Measurements from ENCODE around the gene IPO4. TPM values are rescaled to one million over a fixed set of nuclear protein-coding genes. Genes with fewer than 3 reads are reported as not detected.

IPO4 gene
- total and polyA plus RNA-seq, 4 donors, result 13.6 to 32.9 (median 23.0) TPM

- no peak for TF ChIP-seq HNF4A (conservative IDR thresholded peaks at IDR 0.05)
These were observed 1.1 kb downstream of the IPO4 start (continued) for GRCh38 chr14:24187539-24187915.

GRCh38 chr14:24186831-24187538 lies 1.6 kb downstream of the IPO4 start:
- H3K27ac ChIP-seq (ENCODE audit: low read depth in 1 of 2, low read length in 2 of 2), result no peak overlapping the region
- no peak overlapping the region for H3K9ac ChIP-seq (ENCODE audit: low read depth in 1 of 2, low read length in 2 of 2)
- no peaks in the 10 kb centered on the region for H3K27me3 ChIP-seq (ENCODE audit: control insufficient read depth in 4 of 4, insufficient read depth in 4 of 4, low read length in 3 of 4)
- TF ChIP-seq NR2F2 (IDR thresholded peaks at IDR 0.05) (no peak), JUND (IDR thresholded peaks at IDR 0.05) (no peak), YY1 (IDR thresholded peaks at IDR 0.05) (no peak), TAF1 (conservative IDR thresholded peaks at IDR 0.05) (no peak), HNF4G (IDR thresholded peaks at IDR 0.05) (no peak), REST (IDR thresholded peaks at IDR 0.05) (no peak), FOXA2 (IDR thresholded peaks at IDR 0.05) (no peak), EGR1 (IDR thresholded peaks at IDR 0.05; ENCODE audit: low read depth in 2 of 2) (no peak), GABPA (IDR thresholded peaks at IDR 0.05 in 1 of 2, conservative IDR thresholded peaks at IDR 0.05 in 1 of 2) (no peak), HNF4A (conservative IDR thresholded peaks at IDR 0.05) (no peak), FOXA1 (IDR thresholded peaks at IDR 0.05) (no peak), SP1 (IDR thresholded peaks at IDR 0.05) (no peak), RXRA (IDR thresholded peaks at IDR 0.05) (no peak), MAX (IDR thresholded peaks at IDR 0.05) (no peak)
- TF ChIP-seq, protein P1, sequence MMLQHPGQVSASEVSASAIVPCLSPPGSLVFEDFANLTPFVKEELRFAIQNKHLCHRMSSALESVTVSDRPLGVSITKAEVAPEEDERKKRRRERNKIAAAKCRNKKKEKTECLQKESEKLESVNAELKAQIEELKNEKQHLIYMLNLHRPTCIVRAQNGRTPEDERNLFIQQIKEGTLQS (IDR thresholded peaks at IDR 0.05), result no peak
- TF ChIP-seq, protein P2, sequence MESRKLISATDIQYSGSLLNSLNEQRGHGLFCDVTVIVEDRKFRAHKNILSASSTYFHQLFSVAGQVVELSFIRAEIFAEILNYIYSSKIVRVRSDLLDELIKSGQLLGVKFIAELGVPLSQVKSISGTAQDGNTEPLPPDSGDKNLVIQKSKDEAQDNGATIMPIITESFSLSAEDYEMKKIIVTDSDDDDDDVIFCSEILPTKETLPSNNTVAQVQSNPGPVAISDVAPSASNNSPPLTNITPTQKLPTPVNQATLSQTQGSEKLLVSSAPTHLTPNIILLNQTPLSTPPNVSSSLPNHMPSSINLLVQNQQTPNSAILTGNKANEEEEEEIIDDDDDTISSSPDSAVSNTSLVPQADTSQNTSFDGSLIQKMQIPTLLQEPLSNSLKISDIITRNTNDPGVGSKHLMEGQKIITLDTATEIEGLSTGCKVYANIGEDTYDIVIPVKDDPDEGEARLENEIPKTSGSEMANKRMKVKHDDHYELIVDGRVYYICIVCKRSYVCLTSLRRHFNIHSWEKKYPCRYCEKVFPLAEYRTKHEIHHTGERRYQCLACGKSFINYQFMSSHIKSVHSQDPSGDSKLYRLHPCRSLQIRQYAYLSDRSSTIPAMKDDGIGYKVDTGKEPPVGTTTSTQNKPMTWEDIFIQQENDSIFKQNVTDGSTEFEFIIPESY (IDR thresholded peaks at IDR 0.05), result no peak
- TF ChIP-seq, protein P3, sequence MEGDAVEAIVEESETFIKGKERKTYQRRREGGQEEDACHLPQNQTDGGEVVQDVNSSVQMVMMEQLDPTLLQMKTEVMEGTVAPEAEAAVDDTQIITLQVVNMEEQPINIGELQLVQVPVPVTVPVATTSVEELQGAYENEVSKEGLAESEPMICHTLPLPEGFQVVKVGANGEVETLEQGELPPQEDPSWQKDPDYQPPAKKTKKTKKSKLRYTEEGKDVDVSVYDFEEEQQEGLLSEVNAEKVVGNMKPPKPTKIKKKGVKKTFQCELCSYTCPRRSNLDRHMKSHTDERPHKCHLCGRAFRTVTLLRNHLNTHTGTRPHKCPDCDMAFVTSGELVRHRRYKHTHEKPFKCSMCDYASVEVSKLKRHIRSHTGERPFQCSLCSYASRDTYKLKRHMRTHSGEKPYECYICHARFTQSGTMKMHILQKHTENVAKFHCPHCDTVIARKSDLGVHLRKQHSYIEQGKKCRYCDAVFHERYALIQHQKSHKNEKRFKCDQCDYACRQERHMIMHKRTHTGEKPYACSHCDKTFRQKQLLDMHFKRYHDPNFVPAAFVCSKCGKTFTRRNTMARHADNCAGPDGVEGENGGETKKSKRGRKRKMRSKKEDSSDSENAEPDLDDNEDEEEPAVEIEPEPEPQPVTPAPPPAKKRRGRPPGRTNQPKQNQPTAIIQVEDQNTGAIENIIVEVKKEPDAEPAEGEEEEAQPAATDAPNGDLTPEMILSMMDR (IDR thresholded peaks at IDR 0.05; ENCODE audit: low read depth, low read length, missing input control), result no peak
- peaks cover 5 to 19% (median 10%) of the 10 kb centered on the region in 4 donors for H3K4me1 ChIP-seq (ENCODE audit: control insufficient read depth in 4 of 4, insufficient read depth in 4 of 4, low read length in 3 of 4)
- H3K36me3 ChIP-seq (ENCODE audit: control insufficient read depth in 4 of 4, insufficient read depth in 3 of 4, low read depth in 1 of 4, low read length in 3 of 4), result peaks cover 10 to 50% (median 19%) of the 10 kb centered on the region in 4 donors
- no peaks in the 10 kb centered on the region for H3K9me3 ChIP-seq (ENCODE audit: control insufficient read depth in 4 of 4, low read length in 3 of 4)
- H3K4me3 ChIP-seq (ENCODE audit: low read depth in 1 of 3, low read length in 3 of 3), result no peak overlapping the region
- WGBS, result 95% methylated on average over 10 of the region's 10 CpGs
- no peak for DNase-seq (ENCODE audit: low spot score)

Data from liver (tissue), 9 donors.